GM12874 (cell line): Measurements from ENCODE around the gene FGF1.

Source experiments
- TF ChIP-seq, protein P1 (sequence below): IDR thresholded peaks from 2 replicates; pipeline ENCODE4 v1.5.1; 2011; ENCODE audit warnings: low read depth, mild to moderate bottlenecking, control low read depth, low read length, moderate library complexity; ENCODE audit not compliant: insufficient read depth

FGF1 gene

DNA sequence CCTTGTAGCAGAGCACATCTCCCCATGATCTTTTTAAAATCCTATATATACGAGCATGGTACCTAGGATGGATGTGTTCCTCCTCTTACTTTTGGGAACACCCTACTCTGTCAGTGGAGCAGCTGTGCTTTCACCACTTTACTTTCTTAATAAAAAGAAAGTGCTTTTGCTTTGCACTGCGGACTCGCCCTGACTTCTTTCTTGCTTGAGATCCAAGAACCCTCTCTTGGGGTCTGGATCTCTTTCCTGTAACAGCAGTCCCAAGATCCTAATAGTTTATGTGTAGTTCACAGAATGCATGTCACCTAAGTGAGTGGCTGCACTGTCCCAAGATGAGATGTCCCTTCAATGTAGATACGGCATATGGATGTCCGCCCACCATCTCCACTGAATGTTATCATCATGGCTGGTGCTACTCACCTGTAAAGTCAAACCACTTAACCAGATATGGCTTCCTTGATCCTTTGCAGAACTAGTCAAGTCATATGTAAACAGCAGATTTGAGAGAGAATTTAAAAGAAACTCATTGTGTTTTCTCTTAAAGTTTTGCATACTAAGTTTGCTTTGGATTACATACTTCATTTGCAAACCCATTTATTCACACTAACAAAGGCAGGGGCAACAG, 1.9 kb downstream of the FGF1 start:
- TF ChIP-seq, protein P1, sequence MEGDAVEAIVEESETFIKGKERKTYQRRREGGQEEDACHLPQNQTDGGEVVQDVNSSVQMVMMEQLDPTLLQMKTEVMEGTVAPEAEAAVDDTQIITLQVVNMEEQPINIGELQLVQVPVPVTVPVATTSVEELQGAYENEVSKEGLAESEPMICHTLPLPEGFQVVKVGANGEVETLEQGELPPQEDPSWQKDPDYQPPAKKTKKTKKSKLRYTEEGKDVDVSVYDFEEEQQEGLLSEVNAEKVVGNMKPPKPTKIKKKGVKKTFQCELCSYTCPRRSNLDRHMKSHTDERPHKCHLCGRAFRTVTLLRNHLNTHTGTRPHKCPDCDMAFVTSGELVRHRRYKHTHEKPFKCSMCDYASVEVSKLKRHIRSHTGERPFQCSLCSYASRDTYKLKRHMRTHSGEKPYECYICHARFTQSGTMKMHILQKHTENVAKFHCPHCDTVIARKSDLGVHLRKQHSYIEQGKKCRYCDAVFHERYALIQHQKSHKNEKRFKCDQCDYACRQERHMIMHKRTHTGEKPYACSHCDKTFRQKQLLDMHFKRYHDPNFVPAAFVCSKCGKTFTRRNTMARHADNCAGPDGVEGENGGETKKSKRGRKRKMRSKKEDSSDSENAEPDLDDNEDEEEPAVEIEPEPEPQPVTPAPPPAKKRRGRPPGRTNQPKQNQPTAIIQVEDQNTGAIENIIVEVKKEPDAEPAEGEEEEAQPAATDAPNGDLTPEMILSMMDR, result no peak

DNA sequence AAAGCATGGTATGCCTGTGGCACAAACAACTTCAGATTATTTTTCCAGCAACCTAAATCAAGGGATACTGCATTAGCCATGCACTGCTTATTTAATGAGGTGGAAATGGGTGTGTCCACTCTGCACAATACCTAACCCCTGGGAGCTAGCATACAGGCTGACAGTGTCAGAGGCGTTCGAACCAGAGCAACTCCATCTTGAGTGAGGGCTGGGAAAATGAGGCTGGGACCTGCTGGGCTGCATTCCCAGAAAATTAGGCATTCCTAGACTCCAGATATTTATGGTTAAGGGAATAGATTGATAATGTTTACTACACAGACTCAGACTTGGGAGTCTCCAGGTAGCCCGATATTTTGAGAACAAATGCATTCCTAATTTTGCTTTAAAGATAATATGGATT, 2.8 kb downstream of the FGF1 start:
- TF ChIP-seq, protein P1, result no peak

DNA sequence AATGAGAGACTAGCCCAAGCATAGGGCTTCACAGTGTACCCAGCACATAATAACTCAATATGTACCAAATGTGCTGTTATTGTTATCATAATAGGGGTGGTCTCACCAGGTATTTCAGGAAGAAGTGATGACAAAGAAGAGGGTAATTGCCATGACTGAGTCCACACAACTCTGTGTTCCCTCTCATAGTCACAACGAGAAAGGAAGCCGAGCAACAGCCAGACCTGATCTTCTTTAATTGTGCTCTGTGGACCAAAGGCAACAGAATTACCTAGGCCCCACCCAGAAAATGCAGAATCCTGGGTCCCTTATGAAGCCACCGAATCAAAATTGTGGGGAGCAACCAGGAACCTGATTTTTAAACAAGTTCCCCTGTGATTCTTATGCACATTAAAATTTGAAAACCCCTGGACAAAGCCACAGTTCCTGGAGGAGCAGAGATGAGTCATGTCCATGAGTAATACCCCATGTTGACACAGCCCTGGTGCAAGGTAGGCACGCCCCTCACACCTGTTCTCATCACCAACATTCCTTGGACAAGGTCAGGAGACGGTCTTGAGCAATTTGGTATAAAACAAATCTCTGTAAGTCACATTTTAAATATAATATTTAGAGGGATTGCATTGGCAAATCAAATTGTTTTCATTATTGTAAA, 5.2 kb downstream of the FGF1 start:
- TF ChIP-seq, protein P1, result no peak

DNA sequence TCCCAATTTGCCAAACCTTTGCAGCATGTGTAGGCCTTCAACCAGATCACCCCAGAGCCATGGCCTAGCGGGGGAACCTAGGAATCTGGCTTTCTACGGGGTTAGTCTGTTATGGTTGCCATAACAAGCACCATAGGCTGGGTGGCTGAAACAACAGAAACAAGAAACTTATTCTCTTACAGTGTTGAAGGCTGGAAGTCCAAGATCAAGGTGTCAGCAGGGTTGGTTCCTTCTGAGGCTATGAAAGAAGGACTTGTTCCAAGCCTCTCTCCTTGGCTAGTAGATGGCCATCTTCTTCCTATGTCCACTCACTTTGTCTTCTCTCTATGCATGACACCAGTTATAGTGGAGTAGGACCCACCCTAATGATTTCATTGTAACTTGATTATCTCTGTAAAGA, 6.1 kb downstream of the FGF1 start:
- TF ChIP-seq, protein P1, result no peak

DNA sequence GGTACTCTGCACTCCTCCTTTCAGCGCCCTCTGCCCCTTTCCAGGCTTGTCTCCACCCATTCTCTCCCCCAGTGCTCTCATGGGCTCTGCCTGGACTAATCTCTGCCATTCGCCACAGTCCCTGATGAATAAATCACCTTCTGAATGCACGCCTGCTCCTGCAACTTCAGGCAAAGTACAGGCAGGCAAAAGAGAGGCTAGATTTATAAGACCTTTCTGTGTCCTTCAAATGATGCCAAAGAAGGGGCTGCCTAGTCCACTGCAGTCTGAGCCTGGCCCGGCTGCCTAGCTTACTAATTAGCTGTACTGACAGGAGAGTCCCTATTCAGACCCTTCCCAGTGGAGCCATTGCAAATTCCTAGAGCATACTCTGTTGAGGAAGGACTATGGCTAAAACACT, 7.4 kb downstream of the FGF1 start:
- TF ChIP-seq, protein P1, result no peak

DNA sequence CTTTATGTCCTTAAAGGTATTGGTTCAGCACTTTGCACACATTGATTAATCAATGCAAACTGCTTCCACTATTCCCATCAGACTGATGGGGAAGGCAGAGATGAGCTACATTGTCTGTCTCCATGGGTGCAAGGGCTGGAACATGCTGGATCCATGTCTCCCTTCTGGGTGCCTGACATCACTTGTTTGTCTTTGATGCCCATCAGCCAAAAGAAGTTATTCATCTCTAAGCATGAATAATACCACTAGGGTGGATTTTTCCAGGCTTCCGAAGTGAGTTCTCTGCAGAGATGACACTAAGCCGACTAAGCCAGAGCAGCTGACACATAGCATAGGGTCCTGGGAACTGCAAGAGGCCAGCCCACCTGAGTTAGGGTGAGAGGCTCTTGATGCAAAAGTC, 8.7 kb downstream of the FGF1 start:
- TF ChIP-seq, protein P1, result no peak

DNA sequence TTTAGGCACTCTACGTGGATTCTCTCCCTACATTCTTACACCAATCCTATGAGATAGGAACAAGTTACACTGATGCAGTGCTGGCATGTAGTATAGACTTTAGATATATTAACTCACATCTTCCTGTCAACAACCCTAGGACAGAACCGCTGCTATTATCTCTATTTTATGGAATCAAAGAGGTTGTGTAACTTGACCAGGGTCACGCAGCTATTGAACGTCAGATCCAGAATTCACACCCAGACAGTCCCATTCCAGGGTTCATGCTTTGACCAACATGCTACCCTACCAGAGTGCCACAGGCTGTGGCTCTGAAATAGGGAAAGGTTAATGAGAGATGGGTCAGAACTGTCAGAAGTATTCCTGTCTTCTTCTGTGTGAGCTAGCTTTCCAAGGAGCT, 9.6 kb downstream of the FGF1 start:
- TF ChIP-seq, protein P1, result no peak
